Activated T-cell treated with anti-CD3 and anti-CD28 coated beads, Interleukin-2, amount 50 U/mL, for 48 hours (primary cell): ENCODE results near the gene RPS2.
"Not testable (repeated sequence)": the region's sequence is repeated elsewhere in the genome, so short reads cannot be mapped to it uniquely, and the experiment has no call there.

Source experiments
- DNase-seq, 2 experiments: peaks; one replicate each; pipeline ENCODE4 v3.0.0-alpha.2; 2020

Gene RPS2

DNA sequence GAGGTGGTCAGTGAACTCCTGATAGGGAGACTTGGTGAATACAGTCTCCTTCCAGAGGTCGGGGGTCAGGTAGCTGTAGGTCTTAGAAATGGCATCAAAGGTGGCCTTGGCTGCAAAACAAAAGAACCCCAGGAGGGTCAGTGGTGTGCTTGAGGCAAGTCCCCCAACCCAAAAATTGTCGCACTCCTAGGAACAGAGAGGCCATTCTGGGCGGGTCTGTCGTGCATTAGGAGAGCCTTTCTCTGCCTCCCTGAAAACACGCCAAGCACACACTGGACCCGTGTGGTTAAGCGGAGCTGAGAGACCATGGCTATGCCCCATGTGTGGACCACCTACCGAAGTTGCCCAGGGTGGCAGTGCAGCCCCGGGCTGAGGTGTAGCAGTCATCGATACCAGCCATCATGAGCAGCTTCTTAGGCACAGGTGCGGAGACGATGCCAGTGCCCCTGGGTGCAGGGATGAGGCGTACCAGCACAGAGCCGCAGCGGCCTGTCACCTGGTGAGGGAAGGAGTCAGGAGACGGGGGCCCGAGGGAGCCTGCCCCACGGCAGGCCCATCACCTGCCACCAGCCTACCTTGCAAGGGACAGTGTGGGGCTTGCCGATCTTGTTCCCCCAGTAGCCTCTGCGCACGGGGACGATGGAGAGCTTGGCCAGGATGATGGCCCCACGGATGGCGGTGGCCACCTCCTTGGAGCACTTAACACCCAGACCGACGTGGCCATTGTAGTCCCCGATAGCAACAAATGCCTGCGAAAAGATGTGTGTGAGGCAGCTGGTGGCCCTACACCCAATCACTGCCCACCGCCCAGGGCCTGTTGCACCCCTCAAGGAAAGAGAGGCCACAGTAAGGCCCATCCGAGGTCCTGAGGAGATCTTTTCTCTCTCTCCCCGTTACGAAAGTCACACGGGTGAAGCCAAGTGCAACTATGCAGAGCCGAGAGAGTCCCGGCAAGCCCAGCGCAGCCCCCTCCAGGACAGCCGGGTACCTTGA is 2.2 kb downstream of the RPS2 start:
- peak; percentile 45 to 49 for DNase-seq

DNA sequence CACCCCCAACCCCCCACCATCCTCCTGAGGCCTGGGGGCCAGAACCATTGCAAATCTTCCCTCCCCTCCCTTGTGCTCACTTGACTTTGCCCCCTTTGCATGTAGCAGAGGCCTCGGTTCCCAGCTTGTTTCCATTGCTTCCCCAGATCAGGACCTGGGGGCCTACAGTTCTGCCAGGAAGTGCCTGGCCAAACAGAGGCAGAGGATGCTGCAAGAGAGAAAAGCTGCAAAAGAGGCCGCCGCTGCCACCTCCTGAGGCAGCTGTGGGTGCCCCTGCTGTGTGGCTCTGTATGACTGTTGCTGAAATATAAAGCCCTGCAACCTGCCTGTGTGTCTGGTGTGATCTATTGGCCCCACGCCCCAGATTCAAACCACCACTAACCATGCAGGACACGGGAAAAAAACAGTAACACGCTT is 3.0 kb downstream of the RPS2 start:
- no peak for DNase-seq

DNA sequence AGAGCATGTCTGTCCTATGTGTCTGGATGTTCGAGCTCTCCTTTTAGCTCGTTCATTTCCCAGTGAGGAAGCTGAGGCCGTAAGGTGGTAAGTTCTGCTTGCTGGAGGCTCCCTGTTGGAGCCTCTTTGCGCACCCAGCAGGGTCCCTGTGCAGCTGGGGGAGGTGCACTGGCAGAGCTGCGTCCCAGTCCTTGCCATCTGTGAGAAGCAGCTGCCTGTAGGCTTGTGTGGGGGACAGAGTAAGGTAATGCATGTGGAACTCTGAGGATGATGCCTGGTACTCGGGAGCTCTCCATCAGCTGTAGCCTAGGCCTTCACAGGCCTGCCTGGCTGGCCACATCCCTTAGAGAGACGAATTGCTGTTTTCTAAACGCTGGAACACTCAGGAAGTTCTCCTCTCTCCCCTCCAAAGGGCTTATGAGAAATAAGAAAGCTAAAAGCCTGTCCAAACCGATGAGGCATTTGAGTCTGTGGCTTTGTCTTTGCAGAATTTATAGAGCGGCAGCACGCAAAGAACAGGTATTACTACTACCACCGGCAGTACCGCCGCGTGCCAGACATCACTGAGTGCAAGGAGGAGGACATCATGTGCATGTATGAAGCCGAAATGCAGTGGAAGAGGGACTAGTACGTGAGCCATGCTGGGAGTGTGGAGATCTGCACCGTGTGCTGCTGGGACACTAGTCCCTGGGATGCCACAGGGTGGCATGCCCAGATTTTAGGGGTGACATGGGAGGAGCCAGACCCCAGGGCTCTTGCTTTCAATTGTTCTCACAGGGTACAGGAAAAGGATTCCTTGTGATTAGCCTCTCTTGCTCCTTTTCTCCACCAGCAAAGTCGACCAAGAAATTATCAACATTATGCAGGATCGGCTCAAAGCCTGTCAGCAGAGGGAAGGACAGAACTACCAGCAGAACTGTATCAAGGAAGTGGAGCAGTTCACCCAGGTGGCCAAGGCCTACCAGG is 3.7 kb downstream of the RPS2 start:
- DNase-seq, result peak; percentile 82 to 83

DNA sequence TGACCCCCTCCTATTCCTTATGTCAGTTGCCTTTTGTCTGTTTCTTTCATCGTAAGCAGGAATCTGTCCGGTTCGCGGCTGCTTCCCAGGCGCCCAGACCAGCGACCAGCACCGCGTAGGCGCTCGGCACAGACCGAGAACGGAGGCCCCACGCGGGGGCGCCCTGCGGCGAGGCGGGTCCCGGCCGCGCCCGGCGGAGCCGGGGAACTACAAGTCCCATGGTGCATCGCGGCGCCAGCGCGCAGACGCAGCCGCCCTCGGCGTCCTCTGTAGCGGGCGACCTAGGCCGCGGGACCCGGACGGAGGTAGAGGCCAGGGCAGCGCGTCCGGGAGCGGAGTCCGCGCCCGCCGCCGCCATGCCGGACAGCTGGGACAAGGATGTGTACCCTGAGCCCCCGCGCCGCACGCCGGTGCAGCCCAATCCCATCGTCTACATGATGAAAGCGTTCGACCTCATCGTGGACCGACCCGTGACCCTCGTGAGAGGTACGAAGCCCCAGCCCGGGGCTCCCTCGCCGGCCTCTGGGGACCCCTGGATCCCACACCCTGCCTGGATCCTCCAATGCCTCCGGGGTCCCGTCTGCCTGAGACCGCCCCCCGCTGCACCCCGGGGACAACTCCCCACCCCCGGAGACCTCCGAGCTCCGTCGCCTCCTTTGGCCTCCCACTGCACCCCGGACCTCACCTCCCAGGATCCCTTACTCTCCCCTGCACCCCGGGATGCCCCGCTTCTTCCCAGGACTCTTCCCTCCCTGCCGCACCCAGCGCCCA is 5.2 kb downstream of the RPS2 start, which contains the start of gene NDUFB10:
Gene NDUFB10 (plus strand): TSS at position 270 of the 771 bp plus-strand sequence. CDS start 87 bp downstream, at position 357.
- peak; percentile 94 to 97 for DNase-seq

DNA sequence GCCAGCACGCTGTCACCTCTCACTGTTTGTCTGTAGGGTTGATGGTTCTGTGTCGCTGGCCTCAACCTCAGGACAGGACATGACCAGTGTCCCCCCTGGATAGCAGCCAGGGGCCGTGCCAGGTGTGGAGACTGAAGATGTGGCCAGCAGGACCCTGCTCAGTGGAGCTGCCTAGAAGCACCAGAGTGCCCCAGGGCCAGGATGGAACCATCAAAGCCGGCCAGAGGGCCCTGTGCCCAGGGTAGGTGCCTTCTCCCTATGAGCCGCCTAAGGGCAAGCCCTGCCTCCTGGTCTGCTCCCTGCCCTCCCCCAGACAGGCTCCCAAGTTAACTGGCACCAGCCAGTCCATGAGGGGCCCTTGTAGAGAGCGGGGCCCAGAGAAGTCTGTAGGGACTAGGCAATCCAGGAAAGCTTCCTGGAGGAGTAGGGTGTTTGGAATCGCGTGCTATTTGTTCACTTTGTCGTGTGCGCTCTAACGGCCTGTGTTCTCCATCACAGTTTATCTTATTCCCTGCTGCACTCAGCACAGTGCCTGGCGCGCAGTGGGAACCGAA is 5.8 kb downstream of the RPS2 start:
- no peak for DNase-seq

DNA sequence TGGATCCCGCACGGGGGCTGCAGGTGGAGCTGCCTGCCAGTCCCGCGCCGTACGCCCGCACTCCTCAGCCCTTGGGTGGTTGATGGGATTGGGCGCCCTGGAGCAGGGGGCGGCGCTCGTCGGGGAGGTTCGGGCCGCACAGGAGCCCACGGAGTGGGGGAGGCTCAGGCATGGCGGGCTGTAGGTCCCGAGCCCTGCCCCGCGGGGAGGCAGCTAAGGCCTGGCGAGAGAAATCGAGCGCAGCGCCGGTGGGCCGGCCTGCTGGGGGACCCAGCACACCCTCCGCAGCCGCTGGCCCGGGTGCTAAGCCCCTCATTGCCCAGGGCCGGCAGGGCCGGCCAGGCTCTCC is 6.5 kb downstream of the RPS2 start:
- not testable (repeated sequence) for DNase-seq

DNA sequence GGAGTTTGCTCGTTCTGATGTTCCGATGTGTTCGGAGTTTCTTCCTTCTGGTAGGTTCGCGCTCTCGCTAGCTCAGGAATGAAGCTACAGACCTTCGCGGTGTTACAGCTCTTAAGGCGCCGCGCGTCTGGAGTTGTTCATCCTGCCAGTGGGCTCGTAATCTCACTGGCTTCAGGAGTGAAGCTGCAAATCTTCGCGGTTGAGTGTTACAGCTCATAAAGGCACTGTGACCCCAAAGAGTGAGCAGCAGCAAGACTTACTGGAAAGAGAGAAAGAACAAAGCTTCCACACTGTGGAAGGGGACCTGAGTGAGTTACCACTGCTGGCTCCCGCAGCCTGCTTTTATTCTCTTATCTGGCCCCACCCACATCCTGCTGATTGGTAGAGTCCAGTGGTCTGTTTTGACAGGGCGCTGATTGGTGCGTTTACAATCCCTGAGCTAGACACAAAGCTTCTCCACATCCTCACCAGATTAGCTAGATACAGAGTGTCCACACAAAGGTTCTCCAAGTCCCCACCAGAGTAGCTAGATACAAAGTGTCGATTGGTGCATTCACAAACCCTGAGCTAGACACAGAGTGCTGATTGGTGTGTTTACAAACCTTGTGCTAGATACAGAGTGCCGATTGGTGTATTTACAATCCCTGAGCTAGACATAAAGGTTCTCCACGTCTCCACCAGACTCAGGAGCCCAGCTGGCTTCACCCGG is 7.0 kb downstream of the RPS2 start:
- DNase-seq, result not testable (repeated sequence)

DNA sequence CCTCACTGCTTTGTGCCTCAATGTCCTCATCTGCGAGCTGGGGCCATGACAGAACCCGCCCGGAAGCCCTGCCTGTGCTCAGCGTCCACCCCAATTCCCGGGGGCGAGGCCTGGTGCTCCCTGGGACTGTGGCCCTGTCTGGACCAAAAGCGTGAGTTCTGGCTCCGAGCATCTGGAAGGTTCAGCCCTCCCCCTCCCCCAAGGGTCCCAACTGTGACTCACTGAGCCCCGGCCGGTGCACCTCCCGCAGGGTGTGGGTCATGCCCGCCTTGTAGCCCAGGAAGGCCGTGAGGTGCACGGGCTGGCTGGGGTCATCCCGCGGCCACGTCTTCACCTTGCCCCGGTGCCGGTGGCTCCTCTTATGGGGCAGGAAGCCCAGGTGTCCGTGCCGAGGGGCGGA is 10.9 kb downstream of the RPS2 start:
- DNase-seq, result no peak

DNA sequence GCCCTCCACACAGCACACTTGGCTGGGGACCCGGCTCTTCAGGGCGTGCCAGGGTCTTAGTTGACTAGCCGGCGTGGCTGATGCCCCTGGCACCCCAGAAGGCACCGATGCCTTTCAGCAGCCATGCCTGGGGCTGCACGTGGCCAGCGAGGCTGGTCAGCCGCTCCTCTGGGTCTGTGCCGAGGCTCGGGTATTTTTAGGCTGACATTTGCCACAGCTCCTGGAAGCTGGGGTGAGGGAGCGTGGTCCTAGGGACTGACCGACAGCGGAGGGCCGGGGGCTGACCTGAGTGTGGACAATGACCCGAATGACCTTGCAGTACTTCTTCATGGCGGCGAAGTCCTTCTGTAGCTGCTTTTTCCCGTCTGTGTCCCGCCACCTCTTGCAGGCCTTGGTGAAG is 14.1 kb downstream of the RPS2 start:
- DNase-seq, result no peak

DNA sequence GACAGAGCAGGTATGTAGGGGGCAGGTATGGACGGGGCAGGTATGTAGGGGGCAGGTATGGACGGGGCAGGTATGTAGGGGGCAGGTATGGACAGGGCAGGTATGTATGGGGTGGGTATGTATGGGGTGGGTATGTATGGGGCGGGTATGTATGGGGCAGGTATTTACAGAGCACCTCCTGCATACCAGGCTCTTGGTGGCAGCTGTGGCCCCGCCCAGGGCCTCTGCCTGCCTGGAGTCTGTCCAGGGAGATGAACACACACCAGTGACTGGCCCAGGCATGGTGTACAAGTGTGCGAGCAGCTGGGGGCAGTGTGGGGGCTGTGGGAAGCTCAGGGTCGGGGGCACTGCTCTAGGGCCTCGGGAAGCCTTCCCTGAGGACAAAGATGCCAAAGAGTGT is 14.6 kb downstream of the RPS2 start:
- DNase-seq, result no peak

DNA sequence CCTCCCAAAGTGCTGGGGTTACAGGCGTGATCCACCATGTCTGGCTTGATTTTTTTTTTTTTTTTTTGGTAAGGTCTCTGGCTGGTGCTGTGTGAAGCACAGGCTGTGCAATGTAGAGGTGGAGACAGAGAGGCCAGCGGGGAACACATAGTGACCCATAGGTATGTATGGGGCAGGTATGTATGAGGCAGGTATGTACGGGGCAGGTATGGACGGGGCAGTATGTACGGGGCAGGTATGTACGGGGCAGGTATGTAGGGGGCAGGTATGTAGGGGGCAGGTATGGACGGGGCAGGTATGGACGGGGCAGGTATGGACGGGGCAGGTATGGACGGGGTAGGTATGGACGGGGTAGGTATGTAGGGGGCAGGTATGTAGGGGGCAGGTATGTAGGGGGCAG is 15.1 kb downstream of the RPS2 start:
- DNase-seq, result no peak

DNA sequence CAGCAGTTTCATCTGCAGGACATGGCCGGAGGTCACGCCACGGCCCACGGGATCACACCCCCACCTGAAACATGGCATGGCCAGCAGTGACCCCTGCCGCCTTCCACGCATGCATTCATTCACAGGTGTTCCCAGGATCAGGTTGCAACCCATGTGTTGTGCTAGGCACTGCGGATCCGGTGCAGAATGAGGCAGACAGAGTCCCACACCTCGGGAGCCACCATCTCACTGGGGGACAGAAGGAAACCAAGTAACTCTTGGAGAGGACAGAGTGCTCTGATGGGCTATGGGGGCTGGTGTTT is 17.3 kb downstream of the RPS2 start:
- DNase-seq, result no peak

DNA sequence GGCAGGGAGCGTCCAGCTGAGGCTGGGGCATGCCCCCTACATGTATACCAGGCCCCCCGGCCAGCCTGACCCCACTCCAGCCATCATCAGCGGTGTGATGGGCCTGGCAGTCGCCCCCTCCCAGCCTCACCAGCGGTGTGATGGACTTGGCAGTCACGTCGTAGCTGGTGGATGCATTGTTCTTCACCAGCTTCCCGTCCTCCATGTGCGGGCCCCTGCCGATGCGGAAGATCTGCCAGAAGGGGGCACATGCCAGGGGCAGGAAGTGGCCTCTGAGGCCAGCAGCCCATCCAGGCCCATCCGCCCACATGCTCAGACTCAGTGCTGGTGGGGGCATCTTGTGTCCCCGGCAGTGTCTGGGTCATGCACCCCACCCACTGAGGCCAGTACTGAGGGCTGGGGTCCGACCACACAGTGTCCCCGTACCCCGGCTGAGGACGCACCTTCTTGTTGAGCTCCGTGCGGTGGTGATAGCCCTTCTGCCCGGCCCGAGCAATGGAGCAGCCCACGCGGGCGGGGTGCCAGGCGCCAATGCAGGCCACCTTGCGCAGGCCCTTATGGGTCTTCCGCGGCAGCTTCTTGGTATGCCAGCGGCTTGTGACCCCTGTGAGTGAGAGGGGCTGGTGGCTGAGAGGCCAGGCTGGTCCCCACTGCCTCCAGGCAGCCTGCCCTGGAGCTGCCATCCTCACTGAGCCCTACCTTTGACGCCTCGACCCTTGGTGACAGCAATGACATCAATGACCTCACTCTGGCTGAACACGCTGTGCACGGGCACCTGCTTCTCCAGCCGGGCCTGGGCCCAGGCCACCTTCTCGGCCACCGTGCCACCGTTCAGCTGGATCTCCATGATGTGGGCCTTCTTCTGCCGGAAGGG is 17.9 kb downstream of the RPS2 start:
- DNase-seq, result no peak

DNA sequence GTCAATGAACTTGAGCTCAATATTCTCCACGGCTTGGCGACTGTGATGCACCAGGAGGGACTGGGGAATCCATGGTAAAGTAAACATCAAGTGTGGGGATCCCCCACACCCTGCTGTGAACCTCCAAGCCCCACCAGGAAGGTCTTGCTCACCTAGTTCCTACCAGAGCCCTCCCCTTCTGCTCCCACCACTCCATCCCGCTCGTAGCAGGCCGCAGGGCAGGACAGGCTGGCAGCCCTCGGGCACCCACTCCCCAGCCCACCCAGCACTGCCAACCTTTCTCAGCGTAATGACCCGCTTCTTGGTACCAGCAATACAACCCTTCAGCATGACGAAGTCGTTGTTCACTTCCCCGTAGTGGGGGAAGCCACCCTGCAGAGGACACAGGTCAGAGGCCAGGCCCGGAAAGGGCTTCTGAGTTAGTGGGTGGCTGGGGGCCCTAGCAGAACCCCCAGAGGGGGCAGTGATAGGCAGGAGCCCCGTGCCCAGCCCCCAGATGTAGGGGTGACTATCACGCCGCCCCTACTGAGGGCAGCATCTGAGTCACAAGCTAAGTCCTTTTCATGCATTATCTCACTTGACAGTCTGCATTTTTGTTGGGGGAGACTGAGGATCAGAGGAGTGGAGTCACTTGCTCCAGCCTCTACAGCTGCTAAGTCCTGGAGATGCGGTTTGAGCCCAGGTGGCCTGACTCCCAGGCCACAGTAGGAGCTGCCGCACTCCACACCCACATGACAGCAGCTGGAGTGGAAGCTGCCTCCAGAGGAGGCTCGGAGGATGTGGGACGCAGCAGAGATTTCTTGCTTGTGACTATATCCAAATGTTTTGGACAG is 18.9 kb downstream of the RPS2 start:
- DNase-seq, result no peak

DNA sequence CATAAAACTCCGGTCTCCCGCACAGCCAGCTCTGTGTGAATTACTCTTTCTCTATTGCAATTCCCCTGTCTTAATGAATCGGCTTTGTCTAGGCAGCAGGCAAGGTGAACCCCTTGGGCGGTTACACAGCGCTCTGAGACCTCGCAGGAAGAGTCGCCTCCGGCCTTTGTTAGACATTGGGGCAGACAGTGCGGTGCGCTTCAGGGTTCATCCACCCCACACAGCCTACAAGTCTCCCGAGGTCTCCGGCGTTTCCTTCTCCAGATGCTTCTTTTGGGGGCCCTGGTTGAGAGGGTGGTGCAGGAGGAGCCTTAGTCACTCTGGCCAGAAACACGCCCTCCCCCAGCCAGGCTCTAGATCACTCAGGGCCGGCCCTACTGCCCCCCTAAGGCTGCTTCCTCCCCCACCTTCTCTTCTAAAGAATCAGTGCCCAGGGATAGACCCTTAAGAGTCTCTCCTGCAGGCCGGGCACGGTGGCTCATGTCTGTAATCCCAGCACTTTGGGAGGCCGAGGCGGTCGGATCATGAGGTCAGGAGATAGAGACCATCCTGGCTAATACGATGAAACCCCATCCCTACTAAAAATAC is 19.9 kb downstream of the RPS2 start:
- DNase-seq, result no peak

DNA sequence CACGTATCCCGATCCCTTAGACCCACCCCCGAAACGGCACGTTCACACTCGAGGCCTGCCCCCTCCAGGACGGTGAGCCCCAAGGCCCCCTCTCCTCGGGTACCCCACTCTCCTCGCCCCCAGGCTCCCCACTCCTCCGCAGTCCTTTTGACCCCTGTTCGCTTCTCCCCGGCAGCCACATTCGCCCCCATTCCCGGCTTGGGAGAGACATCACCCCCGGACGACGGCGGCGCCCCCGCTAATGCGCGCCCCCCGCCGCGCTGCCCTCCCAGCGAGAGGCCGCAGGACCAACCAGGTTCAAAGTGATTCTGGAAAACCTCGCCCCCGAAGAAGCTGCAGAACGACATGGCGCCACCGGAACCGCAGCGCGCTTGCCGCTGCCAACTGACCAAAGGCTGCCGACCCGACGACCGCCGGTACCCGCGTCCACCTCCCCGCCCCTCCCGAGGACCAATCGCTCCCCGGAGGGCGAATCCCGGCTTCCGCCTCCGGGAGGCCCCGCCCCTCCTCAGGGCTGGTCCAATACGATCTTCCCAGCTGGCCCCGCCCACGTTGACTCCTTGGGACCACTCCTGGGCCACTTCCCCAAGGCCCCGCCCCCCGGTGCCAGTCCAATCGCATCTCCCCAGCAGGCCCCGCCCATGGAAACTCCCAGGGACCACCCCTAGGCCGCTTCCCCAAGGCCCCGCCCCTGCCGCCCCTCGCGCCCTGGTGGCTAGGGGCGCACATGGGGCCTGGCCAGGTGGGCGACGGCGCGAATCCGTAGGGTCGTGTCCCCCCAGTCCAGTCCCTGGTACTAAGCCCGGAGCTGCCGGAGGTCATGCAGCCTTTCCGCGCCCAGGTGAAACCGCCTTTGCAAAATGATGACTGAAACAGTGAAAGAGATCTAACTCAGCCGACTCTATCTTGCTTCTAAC is 21.6 kb downstream of the RPS2 start, which contains the start of gene MSRB1:
Gene MSRB1 (minus strand): TSS at position 390 of the 917 bp plus-strand sequence. CDS start 43 bp downstream, at position 347.
- DNase-seq, result peak; percentile 100

DNA sequence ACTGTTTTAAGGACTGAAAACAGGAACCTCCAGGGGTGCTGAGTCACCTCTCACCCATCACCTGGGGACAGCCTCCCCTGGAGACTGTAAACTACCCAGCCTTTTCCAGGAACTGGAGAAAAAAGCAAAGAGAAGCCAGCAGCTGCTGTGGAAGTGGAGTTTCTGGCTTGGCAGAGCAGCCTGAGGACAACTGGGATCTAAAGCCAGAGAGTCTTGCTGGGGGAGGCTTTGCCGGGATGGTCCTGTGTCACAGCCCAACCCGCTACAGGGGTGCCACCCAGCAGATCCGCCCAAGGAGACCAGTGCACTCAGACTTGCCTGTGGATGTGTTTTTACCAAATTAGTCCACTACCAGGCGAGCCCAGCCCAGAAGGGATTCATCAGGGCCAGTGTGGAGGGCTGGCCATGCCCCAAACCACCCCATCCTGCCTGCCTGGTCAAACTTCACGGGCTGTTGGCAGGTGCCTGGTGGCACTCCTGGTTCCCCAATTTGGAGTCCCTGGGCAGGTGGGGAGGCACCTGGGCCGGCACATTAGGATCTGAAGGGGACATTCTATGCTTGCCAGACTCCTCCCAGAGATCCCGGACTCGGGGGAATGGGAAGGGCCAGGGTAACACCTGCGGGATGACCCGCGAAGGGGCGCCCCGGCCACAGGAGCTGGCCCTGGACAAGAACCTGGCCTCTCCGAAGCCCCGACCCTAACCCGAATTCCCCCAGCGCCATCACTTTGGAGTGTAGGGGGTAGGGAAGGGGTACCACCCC is 22.4 kb downstream of the RPS2 start:
- peak; percentile 45 to 48 for DNase-seq
